ENCODE measurements around the gene ZNF439.
"Not testable (repeated sequence)": the region's sequence is repeated elsewhere in the genome, so short reads cannot be mapped to it uniquely, and the experiment has no call there.

Gene ZNF439

GRCh38 chr19:11860721-11861120 is 12.2 kb downstream of the ZNF439 start:
- no peak overlapping the region for H3K4me2 ChIP-seq (ENCODE audit: low read length)
- H3K27ac ChIP-seq (ENCODE audit: low read depth, low read length): no peak overlapping the region
- H3F3A ChIP-seq (ENCODE audit: control insufficient read depth, insufficient read depth): no peaks in the 10 kb centered on the region
- no peaks in the 10 kb centered on the region for H3K9me2 ChIP-seq (replicated peaks; ENCODE audit: control insufficient read depth, low read length)
- H3K9me3 ChIP-seq (ENCODE audit: control insufficient read depth, insufficient read depth, low read length): peaks cover 14% of the 10 kb centered on the region; the same call in 1 of the 2 replicates
- TF ChIP-seq EZH2phosphoT487 (IDR thresholded peaks at IDR 0.05; ENCODE audit: borderline replicate concordance, low read length) (no peak), CTCF (IDR thresholded peaks at IDR 0.05; ENCODE audit: low read depth, low read length, poor library complexity, severe bottlenecking) (no peak)
- no peaks in the 10 kb centered on the region for H3K4me1 ChIP-seq (ENCODE audit: control insufficient read depth, low read length)
- H3K36me3 ChIP-seq (ENCODE audit: control insufficient read depth, low read length): peaks cover 22% of the 10 kb centered on the region
- H3K79me2 ChIP-seq (ENCODE audit: control insufficient read depth, low read length): peaks cover 31% of the 10 kb centered on the region
- H3K27me3 ChIP-seq (ENCODE audit: control insufficient read depth, low read length): no peaks in the 10 kb centered on the region
- H3K4me3 ChIP-seq (ENCODE audit: low read length): no peak overlapping the region
- H4K20me1 ChIP-seq (ENCODE audit: control insufficient read depth, insufficient read depth, low read depth, low read length): no peaks in the 10 kb centered on the region

- no peak overlapping the region for H3K4me2 ChIP-seq (ENCODE audit: low read length)
- TF ChIP-seq CTCF (IDR thresholded peaks at IDR 0.05; ENCODE audit: low read depth, low read length, poor library complexity, severe bottlenecking): no peak
- no peak for TF ChIP-seq EZH2phosphoT487 (IDR thresholded peaks at IDR 0.05; ENCODE audit: borderline replicate concordance, low read length)
- H3K79me2 ChIP-seq (ENCODE audit: control insufficient read depth, low read length): peaks cover 29% of the 10 kb centered on the region
- no peaks in the 10 kb centered on the region for H3K27me3 ChIP-seq (ENCODE audit: control insufficient read depth, low read length)
- no peaks in the 10 kb centered on the region for H4K20me1 ChIP-seq (ENCODE audit: control insufficient read depth, insufficient read depth, low read depth, low read length)
- peaks cover 17% of the 10 kb centered on the region; the same call in 1 of the 2 replicates for H3K9me3 ChIP-seq (ENCODE audit: control insufficient read depth, insufficient read depth, low read length)
- no peaks in the 10 kb centered on the region for H3K9me2 ChIP-seq (replicated peaks; ENCODE audit: control insufficient read depth, low read length)
- H3F3A ChIP-seq (ENCODE audit: control insufficient read depth, insufficient read depth): no peaks in the 10 kb centered on the region
- H3K27ac ChIP-seq (ENCODE audit: low read depth, low read length): no peak overlapping the region
- no peaks in the 10 kb centered on the region for H3K4me1 ChIP-seq (ENCODE audit: control insufficient read depth, low read length)
- peaks cover 27% of the 10 kb centered on the region for H3K36me3 ChIP-seq (ENCODE audit: control insufficient read depth, low read length)
- H3K4me3 ChIP-seq (ENCODE audit: low read length): no peak overlapping the region
Observed at GRCh38 chr19:11861301-11861700, 12.8 kb downstream of the ZNF439 start.

GRCh38 chr19:11867766-11868165 is 19.2 kb downstream of the ZNF439 start:
- H3F3A ChIP-seq (ENCODE audit: control insufficient read depth, insufficient read depth); H4K20me1 ChIP-seq (ENCODE audit: control insufficient read depth, insufficient read depth, low read depth, low read length); H3K4me1 ChIP-seq (ENCODE audit: control insufficient read depth, low read length); H3K4me3 ChIP-seq (ENCODE audit: low read length); H3K27ac ChIP-seq (ENCODE audit: low read depth, low read length); H3K4me2 ChIP-seq (ENCODE audit: low read length); H3K79me2 ChIP-seq (ENCODE audit: control insufficient read depth, low read length); H3K27me3 ChIP-seq (ENCODE audit: control insufficient read depth, low read length); H3K9me2 ChIP-seq (replicated peaks; ENCODE audit: control insufficient read depth, low read length): not testable (repeated sequence)
- peaks cover 31% of the 10 kb centered on the region for H3K9me3 ChIP-seq (ENCODE audit: control insufficient read depth, insufficient read depth, low read length)
- H3K36me3 ChIP-seq (ENCODE audit: control insufficient read depth, low read length): peaks cover 52% of the 10 kb centered on the region

GRCh38 chr19:11868188-11868587 is 19.7 kb downstream of the ZNF439 start:
- no peak overlapping the region for H3K4me2 ChIP-seq (ENCODE audit: low read length)
- H3K27ac ChIP-seq (ENCODE audit: low read depth, low read length): no peak overlapping the region
- no peaks in the 10 kb centered on the region for H3K9me2 ChIP-seq (replicated peaks; ENCODE audit: control insufficient read depth, low read length)
- H3F3A ChIP-seq (ENCODE audit: control insufficient read depth, insufficient read depth): no peaks in the 10 kb centered on the region
- TF ChIP-seq CTCF (IDR thresholded peaks at IDR 0.05; ENCODE audit: low read depth, low read length, poor library complexity, severe bottlenecking): no peak
- no peak for TF ChIP-seq EZH2phosphoT487 (IDR thresholded peaks at IDR 0.05; ENCODE audit: borderline replicate concordance, low read length)
- H3K9me3 ChIP-seq (ENCODE audit: control insufficient read depth, insufficient read depth, low read length): peaks cover 31% of the 10 kb centered on the region
- H3K36me3 ChIP-seq (ENCODE audit: control insufficient read depth, low read length): peaks cover 52% of the 10 kb centered on the region
- no peaks in the 10 kb centered on the region for H3K4me1 ChIP-seq (ENCODE audit: control insufficient read depth, low read length)
- H3K79me2 ChIP-seq (ENCODE audit: control insufficient read depth, low read length): peaks cover 5% of the 10 kb centered on the region
- no peaks in the 10 kb centered on the region for H3K27me3 ChIP-seq (ENCODE audit: control insufficient read depth, low read length)
- H3K4me3 ChIP-seq (ENCODE audit: low read length): no peak overlapping the region
- no peaks in the 10 kb centered on the region for H4K20me1 ChIP-seq (ENCODE audit: control insufficient read depth, insufficient read depth, low read depth, low read length)
